A204.1 (cell line): ENCODE data around the gene DAB2.
"Not testable (repeated sequence)": the region's sequence is repeated elsewhere in the genome, so short reads cannot be mapped to it uniquely, and the experiment has no call there.

Source experiments
- FAIRE-seq: peaks from 2 replicates; lab custom pipeline; 2012; peaks lifted over from hg19 to GRCh38; lab: Jason Lieb, UNC

The DAB2 gene

DNA sequence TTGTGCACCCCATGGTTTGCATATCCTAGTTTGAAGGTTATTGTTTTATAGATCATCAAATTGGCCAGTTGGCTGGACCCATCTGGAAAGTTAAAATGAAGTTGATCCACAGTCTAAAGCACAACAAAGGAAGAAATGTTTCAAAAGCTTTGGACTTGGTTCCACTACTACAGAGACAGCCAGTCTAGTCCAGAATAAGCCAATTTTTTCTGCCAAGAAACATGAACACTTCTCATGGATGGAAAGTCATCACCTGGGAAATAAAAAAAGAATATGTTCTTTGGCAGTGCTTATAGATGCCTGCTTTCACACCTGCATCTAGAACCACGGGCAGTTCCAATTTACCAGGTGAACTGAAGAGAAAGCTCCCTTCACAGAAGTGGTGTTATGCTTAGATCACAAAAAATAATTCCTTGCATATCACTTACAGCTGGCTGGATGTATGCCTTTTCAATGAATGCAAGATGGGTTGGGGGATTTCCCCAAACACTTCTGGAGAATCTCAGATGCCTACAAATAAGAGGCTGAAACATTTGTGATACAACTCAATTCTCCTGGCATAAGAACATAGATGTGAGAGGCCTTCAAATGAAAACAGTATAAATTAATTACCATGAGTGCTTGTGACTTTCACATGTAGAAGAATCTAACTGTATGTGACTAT, 87.4 kb downstream of the DAB2 start:
- no peak for FAIRE-seq

GRCh38 chr5:39334296-39334695, 90.5 kb downstream of the DAB2 start:
- not testable (repeated sequence) for FAIRE-seq

GRCh38 chr5:39333104-39333503, 91.7 kb downstream of the DAB2 start:
- no peak for FAIRE-seq

DNA sequence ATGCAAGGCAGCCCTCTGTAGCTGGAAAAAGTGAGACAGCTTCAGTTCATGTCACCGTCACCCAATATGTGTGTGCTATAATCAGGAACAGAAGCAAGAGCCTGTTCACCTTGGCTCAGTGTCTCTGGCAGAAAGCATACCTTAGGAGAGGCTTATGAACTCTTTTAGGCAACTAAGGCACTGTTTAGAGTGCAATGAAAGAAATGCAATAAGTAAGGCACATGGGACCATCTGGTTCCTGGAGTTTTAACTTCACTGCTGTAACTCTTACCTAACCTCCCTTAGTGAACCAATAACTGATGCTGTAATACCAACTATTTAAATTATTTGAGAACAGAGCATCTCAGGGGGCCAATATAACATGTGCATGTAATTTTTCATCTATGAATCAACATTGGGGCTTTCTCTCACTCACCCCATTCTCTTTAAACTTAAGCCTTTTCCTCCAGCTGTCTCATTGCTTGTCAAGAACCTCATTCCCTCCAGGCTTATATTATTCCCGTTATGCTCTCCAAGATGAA, 92.9 kb downstream of the DAB2 start:
- no peak for FAIRE-seq

GRCh38 chr5:39328731-39329130, 96.0 kb downstream of the DAB2 start:
- no peak for FAIRE-seq

DNA sequence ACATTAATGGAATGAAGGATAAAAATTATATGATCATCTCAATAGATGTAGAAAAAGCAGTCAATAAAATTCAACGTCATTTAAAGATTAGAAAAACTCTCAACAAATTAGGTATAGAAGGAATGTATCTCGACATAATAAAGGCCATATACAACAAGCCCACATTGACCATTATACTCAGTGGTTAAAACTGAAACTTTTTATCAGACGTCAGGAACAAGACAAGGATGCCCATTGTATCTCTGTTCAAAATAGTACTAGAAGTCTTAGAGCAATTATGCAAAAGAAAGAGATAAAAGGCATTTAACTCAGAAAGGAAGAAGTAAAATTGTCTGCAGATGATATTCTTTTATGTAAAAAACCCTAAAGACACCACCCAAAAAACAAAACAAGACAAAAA, 101.2 kb downstream of the DAB2 start:
- peak; percentile 83 for FAIRE-seq
